GM12875 (cell line): ENCODE measurements around the gene PTPRJ.
A peak's percentile ranks its signal among the peaks of the same experiment; 100 is the strongest.

Source experiments
- H3K4me3 ChIP-seq: one replicate; pipeline ENCODE4 v1.5.1; 2011; ENCODE audit warnings: low read depth, low read length, control low read depth
- TF ChIP-seq, protein P1 (sequence below): IDR thresholded peaks from 2 replicates; pipeline ENCODE4 v1.5.1; 2011; ENCODE audit warnings: low read depth, mild to moderate bottlenecking, control low read depth, inconsistent platforms, low read length, moderate library complexity, borderline replicate concordance; ENCODE audit not compliant: insufficient read depth

Gene PTPRJ

DNA sequence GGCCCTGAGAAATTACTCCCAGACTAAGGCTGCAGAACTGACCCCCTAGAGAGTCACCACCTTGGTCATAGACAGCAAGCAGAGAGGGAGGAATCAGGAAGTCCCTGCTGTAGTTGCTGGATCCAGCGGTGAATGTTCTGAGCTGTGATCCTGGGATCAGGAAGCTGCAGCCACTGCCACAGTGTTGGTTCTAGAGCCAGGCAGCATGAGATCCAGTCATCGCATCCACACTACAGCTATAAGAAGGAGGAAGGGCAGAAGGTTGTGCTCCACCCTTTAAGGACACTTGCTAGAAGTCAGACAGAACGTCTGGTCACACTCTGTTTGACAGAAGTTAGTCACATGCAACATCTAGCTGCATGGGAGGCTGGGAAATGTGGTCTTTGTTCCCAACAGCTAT lies 131.5 kb downstream of the PTPRJ start:
- TF ChIP-seq, protein P1, sequence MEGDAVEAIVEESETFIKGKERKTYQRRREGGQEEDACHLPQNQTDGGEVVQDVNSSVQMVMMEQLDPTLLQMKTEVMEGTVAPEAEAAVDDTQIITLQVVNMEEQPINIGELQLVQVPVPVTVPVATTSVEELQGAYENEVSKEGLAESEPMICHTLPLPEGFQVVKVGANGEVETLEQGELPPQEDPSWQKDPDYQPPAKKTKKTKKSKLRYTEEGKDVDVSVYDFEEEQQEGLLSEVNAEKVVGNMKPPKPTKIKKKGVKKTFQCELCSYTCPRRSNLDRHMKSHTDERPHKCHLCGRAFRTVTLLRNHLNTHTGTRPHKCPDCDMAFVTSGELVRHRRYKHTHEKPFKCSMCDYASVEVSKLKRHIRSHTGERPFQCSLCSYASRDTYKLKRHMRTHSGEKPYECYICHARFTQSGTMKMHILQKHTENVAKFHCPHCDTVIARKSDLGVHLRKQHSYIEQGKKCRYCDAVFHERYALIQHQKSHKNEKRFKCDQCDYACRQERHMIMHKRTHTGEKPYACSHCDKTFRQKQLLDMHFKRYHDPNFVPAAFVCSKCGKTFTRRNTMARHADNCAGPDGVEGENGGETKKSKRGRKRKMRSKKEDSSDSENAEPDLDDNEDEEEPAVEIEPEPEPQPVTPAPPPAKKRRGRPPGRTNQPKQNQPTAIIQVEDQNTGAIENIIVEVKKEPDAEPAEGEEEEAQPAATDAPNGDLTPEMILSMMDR, result no peak
- no peak overlapping the region for H3K4me3 ChIP-seq

DNA sequence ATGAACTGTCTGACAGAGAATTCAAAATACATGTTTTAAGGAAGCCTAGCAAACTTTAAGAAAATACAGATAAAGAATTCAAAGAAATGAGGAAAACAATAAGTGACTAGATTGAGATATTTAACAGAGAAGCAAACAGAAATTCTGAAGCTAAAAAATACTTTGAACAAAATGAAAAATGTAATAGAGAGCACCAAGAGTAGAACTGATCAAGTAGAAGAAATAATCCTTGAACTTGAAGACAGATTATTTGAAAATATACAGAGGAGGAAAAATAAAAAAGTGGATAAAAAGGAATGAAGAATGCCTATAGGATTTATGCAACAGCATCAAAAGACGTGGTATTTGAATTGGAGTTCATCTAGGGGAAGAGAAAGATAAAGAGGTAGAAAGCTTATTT lies 134.4 kb downstream of the PTPRJ start:
- H3K4me3 ChIP-seq, result no peak overlapping the region
- TF ChIP-seq, protein P1, result no peak

DNA sequence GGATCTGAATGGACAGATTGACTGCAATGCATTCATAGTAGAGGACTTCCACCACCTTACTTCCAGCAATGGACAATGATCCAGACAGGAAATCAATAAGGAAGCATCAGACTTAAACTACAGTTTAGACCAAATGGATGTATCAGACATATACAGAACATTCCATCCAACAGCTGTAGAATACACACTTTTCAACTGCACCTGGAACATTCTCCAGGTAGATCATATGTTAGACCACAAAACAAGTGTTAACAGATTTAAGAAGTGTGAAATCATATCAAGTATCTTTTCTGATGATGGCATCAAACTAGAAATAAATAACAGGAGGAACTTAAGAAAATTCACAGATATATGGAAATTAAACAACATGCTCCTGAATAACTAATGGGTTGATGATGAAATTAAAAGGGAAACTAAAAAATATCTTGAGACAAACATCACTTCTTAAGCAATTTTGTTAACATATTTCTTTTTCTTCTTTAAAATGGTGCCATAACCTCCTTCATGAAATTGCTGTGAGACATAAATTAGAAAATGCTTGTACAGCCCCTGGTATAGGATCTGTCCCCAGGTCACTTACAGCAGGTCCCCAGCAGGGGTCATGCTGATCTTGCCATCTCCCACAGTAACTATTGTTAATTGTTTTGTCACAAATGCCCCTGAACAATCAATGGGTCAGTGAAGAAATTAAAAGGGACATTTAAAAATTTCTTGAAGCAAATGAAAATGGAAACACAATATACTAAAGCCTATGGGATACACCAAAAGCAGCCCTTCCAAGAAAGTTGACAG lies 136.3 kb downstream of the PTPRJ start:
- H3K4me3 ChIP-seq, result no peak overlapping the region
- TF ChIP-seq, protein P1, result peak; percentile 53

DNA sequence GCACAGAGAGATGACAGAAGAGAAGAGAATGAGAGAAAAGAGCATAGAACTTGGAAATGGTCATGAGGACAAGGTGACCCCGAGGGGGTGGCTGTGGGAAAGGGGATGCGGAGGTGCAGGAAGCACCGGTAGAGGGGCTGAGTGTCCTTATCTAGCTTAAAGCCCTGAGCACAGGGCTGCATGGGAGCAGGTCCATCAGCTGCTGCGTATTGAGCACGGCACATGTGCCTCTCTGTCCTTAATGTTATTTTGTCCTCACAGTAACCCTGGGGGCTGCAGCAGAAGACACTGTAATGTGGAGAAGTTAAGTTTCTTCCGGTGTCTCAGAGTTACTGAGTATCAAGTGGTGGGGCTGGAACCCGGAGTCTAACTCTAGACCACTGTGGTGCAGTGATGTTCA lies 141.9 kb downstream of the PTPRJ start:
- H3K4me3 ChIP-seq, result no peak overlapping the region
- TF ChIP-seq, protein P1, result no peak

DNA sequence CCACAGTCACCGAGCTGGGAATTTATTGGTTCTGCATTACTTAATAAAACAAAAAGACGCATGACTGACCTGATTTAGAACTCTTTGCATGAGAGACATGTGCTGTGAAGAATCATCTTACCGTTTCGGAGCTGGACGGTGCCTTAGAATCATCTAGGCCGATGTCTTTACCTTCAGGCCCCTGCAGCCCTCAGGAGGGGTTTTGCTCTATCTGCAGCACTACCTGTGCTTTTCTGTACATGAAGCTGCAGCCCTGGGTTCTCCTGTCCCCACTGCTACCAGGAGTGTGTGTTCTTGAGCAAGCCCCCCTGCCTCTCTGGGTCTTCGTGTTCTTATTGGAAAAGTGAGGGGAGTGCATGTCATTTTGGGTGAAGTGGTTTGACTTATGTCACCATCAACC lies 142.3 kb downstream of the PTPRJ start:
- TF ChIP-seq, protein P1, result no peak
- H3K4me3 ChIP-seq, result no peak overlapping the region

DNA sequence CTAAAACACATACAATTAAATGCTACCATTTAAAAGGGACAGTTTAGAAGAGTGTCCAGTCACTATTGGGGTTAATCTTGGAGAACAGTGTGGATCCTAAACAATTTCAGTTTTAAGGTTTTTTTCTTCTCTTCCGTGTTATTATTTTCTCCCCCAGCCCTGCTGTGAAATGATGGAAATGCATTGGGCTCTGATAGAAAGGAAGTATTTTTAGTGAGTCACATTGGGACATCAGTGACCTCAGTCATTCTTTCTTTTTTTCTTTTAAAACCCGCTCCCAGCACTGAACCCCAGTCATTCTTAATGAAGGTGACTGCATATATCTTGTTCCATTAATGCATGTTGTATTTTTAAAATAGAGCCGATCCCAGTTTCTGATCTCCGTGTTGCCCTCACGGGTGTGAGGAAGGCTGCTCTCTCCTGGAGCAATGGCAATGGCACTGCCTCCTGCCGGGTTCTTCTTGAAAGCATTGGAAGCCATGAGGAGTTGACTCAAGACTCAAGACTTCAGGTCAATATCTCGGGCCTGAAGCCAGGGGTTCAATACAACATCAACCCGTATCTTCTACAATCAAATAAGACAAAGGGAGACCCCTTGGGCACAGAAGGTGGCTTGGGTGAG lies 143.0 kb downstream of the PTPRJ start:
- TF ChIP-seq, protein P1, result no peak
- H3K4me3 ChIP-seq, result no peak overlapping the region
